HG03571 (cell line): ENCODE measurements around the gene OR6B2.

Experiments
- ATAC-seq: cut with Tn5 transposase; IDR thresholded peaks from one replicate; pipeline ENCODE4 v1.9.1; 2021; ENCODE audit not compliant: unreplicated experiment

OR6B2 gene

GRCh38 chr2:240042740-240043139 is 12.5 kb upstream of the OR6B2 start:
- ATAC-seq: no peak

DNA sequence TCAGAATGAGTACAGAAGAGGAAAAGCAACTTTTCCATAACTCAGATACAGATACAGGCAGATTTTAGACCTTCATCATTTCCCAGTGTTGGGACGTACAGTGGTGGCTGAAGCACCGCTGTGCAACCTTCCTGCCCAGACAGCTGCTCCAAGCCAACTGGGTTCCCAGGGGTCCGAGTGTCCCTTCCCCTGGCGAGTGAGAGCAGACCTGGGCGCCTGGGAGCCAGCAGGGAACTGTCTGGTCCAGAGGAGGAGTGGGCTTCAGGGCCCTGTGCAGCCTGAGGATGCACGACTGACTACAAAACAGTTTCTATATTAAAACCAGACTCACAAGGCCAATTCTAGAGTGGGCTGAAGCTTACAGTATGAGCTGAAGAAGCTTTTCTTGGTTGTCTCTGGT is 11.1 kb upstream of the OR6B2 start:
- no peak for ATAC-seq

DNA sequence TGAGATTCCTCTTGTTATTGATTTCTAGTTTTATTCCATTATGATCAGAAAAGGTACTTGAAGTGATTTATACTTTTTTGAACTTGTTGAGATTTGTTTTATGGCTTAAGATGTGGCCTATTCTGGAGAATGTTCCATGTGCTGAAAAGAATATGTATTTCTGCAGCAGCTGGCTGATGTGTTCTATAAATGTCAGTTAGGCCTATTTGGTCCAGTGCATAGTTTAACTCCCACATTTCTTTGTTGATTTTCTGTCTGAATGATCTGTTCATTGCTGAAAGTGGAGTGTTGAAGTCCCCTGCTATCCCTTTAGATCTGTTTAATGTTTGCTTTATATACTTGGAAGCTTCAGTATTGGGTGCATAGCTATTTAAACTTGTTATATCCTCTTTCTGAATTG is 7.1 kb upstream of the OR6B2 start:
- no peak for ATAC-seq

DNA sequence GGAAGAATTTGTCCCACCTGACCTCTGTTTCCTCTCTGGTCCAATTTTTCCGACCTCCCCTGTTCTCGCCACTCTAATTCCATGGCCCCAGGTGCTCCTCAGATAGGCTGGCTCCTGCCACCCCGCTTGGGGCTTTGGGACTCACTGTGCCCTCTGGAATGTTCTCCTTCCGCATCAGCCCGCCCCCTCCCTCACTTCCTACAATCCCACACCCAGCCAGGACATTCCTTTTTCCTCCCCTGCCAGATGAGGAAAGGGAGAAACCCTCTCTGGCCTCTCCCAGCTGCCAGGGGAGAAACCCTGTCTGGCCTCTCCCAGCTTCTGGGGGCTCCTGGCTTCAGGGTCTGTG is 3.1 kb upstream of the OR6B2 start:
- ATAC-seq: no peak

DNA sequence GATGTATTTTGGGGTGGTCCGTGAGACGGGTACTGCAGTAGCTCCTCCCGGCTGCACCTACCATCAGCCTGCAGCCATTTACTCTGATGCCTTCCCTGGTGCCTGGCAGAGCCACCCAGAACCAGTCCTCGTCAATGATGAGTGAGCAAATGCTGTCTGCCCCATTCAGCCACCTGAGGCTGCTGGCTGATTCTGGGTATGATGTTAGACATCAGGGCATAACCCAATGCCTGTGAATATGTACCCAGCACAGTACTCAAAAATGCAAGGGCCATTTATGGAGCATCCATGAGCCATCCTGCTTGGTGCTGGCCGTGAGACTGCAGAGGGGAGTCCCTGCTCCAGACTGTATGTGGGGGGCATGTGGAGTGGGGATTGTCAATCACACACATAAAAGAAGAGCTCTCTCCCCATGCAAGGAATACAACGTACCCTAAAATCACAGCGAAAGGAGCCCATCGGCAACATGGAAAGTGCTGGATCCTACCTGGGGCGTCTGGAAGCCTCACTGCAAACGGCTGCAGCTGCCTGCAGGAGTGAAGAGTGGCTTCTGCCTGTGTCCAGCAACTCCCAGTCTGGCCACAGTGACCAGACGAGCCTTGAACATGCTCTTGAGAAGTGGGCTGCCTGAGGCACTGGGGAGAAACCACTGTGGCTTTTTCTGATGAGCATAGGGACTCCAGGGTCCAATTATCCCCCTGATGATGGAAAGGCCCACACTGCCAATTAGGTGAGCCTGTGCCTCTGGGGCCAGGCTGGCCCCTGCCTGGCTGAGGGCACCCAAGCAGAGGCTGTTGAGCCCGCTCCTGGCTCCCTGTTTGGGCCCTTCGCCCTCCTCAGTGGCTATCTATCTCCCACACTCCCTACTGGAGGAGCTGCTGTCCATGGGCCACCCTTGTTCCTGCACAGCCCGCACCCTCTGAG is 2.4 kb upstream of the OR6B2 start:
- no peak for ATAC-seq

GRCh38 chr2:240024766-240025165 is 5.5 kb downstream of the OR6B2 start:
- ATAC-seq: no peak

DNA sequence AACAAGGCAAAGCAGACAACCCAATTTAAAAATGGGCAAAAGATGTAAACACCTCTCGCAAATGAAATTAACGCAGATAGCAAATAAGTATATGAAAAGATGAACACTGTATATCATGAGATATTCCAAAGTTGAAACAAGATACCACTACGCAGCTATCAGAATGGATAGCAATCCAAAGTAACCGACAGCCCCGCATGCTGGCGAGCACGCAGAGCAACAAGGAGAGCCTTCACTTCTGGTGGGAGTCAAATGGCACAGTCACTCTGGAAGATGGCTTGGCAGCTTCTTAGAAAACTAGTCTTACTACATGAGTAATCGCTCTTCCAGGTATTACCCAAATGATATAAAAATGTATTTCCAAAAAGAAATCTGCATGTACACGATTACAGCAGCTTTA is 6.4 kb downstream of the OR6B2 start:
- ATAC-seq: no peak

DNA sequence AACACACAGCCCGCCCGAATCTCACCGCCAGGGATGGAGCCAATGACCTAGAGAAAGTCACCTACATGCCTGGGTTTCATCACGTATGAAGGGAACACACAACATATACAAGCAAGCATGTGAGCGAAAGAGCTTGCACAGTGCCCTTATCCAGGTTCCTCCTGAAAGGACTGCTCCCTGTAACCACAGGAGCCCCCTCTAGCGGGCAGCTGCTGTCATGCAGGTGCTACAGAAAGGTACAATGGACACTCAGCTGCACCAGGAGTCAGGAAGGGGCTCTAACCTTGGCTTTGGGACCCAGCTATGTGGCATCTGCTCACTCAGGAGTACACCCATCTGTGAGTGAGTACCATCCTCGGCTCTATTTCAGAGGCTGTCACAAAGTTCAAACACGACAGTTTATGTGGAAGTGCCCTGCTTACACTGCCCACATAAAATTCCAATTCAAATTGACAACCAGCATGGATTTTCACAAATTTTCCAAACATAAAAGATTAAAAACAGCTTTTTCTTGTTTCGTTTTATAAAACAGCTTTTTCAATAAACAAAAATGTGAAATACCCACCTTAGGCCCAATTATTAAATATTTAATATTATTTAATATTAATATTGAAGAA is 8.6 kb downstream of the OR6B2 start:
- no peak for ATAC-seq

- ATAC-seq: no peak
Measured at GRCh38 chr2:240018071-240018750, 12.0 kb downstream of the OR6B2 start.

DNA sequence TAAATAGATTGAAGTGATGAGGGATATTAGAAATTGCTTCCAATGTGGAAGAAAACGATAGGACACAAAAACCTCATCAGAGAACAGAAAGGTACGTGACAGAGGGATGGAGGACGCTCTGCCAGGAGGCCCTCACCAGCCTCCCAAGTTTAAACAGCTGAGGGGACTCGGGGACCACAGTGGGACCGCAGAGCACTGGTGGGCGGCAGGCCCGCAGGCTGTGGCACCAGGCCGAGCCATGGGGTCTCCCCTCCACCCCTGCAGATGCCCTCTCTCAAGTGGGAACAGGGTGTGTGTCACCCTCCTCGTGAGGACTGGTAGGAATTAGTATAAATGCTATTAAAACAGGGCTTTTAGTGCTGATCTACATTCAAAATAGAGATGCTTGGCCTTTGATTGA is 15.9 kb downstream of the OR6B2 start:
- ATAC-seq: no peak

GRCh38 chr2:240013343-240013742 is 16.9 kb downstream of the OR6B2 start:
- no peak for ATAC-seq

- no peak for ATAC-seq
Measured at GRCh38 chr2:240002983-240003382, 27.2 kb downstream of the OR6B2 start.

DNA sequence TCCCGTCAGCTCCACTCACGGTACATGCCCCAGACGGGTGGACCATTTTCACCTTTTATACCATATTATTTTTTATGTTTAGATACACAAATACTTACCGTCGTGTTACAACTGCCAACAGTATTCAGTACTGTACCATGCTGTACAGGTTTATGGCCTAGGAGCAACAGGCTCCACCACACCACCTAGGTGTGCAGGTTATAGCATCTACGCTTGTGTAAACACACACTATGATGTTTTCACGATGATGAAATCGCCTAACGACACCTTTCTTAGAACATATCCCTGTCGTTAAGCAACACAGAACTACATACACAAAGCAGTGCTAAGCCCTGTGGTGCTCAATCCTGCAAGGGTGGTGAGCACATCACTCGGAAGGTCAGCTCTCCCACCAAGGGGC is 29.6 kb downstream of the OR6B2 start:
- no peak for ATAC-seq

DNA sequence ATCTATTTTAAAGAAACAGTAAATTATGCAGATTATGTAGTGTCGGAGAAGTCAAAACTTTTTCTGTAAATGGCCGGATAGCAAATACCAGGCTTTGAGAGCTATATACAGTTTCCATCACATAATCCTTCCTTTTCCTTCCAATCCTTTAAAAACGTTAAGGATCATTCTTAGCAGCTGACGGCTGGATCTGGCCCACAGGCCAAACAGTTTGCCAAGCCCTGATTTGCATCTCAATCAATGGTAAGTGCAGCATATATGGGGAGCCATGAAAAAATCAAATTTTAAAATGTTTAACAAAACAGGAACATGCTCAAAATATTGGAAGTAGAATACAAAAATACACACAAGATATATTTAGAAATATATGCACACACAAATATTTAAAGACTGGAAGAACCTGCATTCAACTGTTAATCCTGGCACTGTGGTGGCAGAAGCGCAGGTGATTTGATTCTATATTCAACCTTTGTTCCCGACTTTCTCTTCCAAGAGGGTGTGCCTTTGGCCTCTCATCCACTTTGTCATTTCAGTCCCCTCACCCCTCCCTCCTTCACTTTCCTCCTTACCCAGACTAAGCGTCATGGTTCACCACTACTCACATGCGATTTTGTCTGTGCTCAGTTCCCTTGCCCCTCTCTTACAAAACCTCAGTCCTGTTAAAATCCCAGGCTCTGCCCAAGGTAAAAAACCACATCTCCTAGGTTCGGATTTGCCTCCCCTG is 32.4 kb downstream of the OR6B2 start:
- no peak for ATAC-seq

DNA sequence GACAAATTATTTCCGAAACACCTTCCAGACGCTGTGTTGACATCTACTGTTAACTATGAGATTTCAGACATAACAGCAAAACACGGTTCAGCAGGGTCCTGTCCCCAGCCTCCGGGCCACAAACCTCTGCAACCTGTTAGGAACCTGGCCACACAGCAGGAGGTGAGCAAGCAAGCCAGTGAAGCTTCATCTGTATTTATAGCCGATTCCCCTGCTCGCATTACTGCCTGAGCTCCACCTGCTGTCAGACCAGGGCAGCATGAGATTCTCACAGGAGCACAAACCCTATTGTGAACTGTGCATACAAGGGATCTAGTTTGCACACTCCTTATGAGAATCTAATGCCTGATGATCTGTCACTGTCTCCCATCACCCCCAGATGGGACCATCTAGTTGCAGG is 36.1 kb downstream of the OR6B2 start:
- no peak for ATAC-seq

GRCh38 chr2:239993291-239993690 is 36.9 kb downstream of the OR6B2 start:
- no peak for ATAC-seq

- ATAC-seq: no peak
Measured at GRCh38 chr2:239991689-239992314, 38.4 kb downstream of the OR6B2 start.

- ATAC-seq: no peak
Measured at GRCh38 chr2:239990966-239991365, 39.3 kb downstream of the OR6B2 start.

DNA sequence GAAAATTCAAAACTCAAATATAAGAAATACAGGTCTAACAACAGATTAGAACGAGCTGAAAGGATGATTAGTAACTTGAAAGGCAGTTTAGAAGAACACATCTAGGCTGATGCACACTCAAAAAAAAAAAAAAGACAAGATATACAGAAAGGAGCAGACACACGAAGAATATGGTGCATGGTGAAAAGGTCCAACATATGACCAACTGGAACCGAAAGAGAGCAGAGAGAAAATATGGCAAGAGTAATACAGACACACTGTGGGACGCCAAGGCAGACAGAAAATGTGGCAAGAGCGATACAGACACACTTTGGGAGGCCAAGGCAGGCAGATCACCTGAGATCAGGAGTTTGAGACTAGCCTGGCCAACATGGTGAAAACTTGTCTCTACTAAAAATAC is 44.9 kb downstream of the OR6B2 start:
- ATAC-seq: no peak

DNA sequence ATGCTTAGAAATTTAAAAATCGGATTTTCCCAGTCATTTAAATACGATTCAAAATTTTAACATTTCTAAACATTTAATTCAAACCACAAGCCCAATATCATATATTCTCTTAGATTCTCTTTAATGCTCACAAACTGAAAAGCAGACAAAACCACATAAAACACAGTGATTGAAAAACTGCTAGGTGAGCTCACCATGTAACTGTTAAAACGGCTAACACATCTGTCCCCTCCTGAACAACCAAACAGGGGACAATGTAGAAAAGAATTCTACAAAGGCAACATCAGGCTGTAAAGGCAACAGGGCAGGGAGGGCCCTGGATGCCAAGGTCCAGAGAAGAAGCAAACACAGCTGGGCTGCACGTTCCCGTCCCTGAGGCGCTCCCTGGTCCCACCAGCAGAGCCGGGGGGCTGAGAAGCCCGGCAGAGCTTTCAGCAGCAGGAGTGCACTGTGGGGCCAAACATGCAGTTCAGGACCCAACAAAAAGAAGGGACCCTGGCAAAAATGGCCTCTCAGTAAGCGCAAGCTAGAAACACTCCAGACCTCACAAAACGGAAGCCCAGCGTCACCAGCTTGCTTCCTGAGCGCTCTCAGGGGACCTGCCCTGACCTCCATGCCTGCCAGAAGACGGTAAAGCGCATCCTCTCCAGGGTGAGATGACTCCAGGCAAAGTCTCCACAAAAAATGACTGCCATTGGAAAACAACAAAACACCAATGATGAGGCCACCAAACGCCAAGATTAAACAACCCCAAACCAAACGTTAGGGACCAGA is 45.6 kb downstream of the OR6B2 start:
- ATAC-seq: no peak
